Suprapubic skin (tissue), 3 donors: Measurements from ENCODE around the gene NRXN3.

Experiments used
- CTCF ChIP-seq, 2 donors: fragments of 200-600 bp in 1 of 2; fragments of 450-650 bp in 1 of 2; sonication (generic) in 1 of 2; IDR thresholded peaks; one replicate each; pipeline ENCODE4 v1.5.1; 2016 to 2019; ENCODE audit warnings: antibody characterized with exemption in 2 of 2, mild to moderate bottlenecking in 1 of 2, moderate library complexity in 1 of 2
- POLR2A ChIP-seq, 2 donors: fragments of 450-650 bp; IDR thresholded peaks; one replicate each; pipeline ENCODE4 v1.6.1; 2017; ENCODE audit warnings: antibody characterized with exemption in 2 of 2, mild to moderate bottlenecking in 2 of 2, moderate library complexity in 2 of 2

- TF ChIP-seq CTCF (IDR thresholded peaks at IDR 0.05) = no peak
- no peak for TF ChIP-seq POLR2A (IDR thresholded peaks at IDR 0.05)
Observed at GRCh38 chr14:78823035-78823434, 652.9 kb downstream of the NRXN3 start.
